KMS-11 (cell line): Measurements from ENCODE around the gene KRT36.

Experiments used
- H2AFZ ChIP-seq: fragments of 200-600 bp; sonication (generic); 2 replicates; pipeline ENCODE4 v1.6.1; 2016; ENCODE audit warnings: antibody characterized with exemption, mixed run types, low read depth
- H3K27ac ChIP-seq: fragments of 200-600 bp; sonication (generic); 2 replicates; pipeline ENCODE4 v1.6.1; 2016; ENCODE audit warnings: mild to moderate bottlenecking, mixed run types
- H3K27me3 ChIP-seq: fragments of 200-600 bp; sonication (generic); 2 replicates; pipeline ENCODE4 v1.6.1; 2017; ENCODE audit warnings: mild to moderate bottlenecking, low read depth, mixed run types, moderate library complexity; ENCODE audit not compliant: insufficient read depth
- H3K36me3 ChIP-seq: fragments of 200-600 bp; sonication (generic); 2 replicates; pipeline ENCODE4 v1.6.1; 2017; ENCODE audit warnings: mild to moderate bottlenecking, mixed run types; ENCODE audit not compliant: insufficient read depth
- H3K4me1 ChIP-seq: fragments of 200-600 bp; sonication (generic); 2 replicates; pipeline ENCODE4 v1.6.1; 2016; ENCODE audit warnings: mild to moderate bottlenecking, low read depth, mixed run types; ENCODE audit not compliant: poor library complexity, severe bottlenecking
- H3K4me2 ChIP-seq: fragments of 200-600 bp; sonication (generic); 2 replicates; pipeline ENCODE4 v1.7.0; 2016; ENCODE audit warnings: mild to moderate bottlenecking, mixed run types
- H3K4me3 ChIP-seq: fragments of 200-600 bp; sonication (generic); IDR thresholded peaks from 2 replicates; pipeline ENCODE4 v1.6.1; 2017; ENCODE audit warnings: low read depth, low read length, mixed read lengths; ENCODE audit not compliant: insufficient read depth
- H3K79me2 ChIP-seq: fragments of 200-600 bp; sonication (generic); 2 replicates; pipeline ENCODE4 v1.6.1; 2016; ENCODE audit warnings: low read depth, mixed run types; ENCODE audit not compliant: insufficient read depth
- H3K9ac ChIP-seq: fragments of 200-600 bp; sonication (generic); 2 replicates; pipeline ENCODE4 v1.6.1; 2016; ENCODE audit warnings: mild to moderate bottlenecking, mixed run types
- H4K20me1 ChIP-seq: fragments of 200-600 bp; sonication (generic); 2 replicates; pipeline ENCODE4 v1.6.1; 2016; ENCODE audit warnings: mild to moderate bottlenecking, mixed run types; ENCODE audit not compliant: insufficient read depth
- CTCF ChIP-seq: fragments of 200-600 bp; sonication (generic); conservative IDR thresholded peaks from 2 replicates; pipeline ENCODE4 v1.6.1; 2017; ENCODE audit warnings: low read depth, mild to moderate bottlenecking, antibody characterized with exemption, low read length, moderate library complexity, mixed read lengths

The KRT36 gene

GRCh38 chr17:41480581-41480980 lies 9.1 kb downstream of the KRT36 start:
- no peak overlapping the region for H3K27ac ChIP-seq
- H4K20me1 ChIP-seq = no peaks in the 10 kb centered on the region
- no peaks in the 10 kb centered on the region for H3K4me1 ChIP-seq
- H3K36me3 ChIP-seq = no peaks in the 10 kb centered on the region
- no peak for TF ChIP-seq CTCF
- H3K27me3 ChIP-seq = no peaks in the 10 kb centered on the region
- H3K9ac ChIP-seq = no peak overlapping the region
- H2AFZ ChIP-seq = no peak overlapping the region
- H3K79me2 ChIP-seq = no peaks in the 10 kb centered on the region
- no peak overlapping the region for H3K4me3 ChIP-seq
- no peak overlapping the region for H3K4me2 ChIP-seq

- H3K27me3 ChIP-seq = no peaks in the 10 kb centered on the region
- no peaks in the 10 kb centered on the region for H4K20me1 ChIP-seq
- no peaks in the 10 kb centered on the region for H3K4me1 ChIP-seq
- H3K9ac ChIP-seq = no peak overlapping the region
- H3K4me2 ChIP-seq = no peak overlapping the region
- H3K79me2 ChIP-seq = no peaks in the 10 kb centered on the region
- no peak overlapping the region for H3K27ac ChIP-seq
- no peaks in the 10 kb centered on the region for H3K36me3 ChIP-seq
- TF ChIP-seq CTCF = no peak
- no peak overlapping the region for H2AFZ ChIP-seq
- H3K4me3 ChIP-seq = no peak overlapping the region
Observed at GRCh38 chr17:41480136-41480535, 9.6 kb downstream of the KRT36 start.

GRCh38 chr17:41478237-41478636 lies 11.5 kb downstream of the KRT36 start:
- TF ChIP-seq CTCF = no peak
- Histone ChIP-seq H4K20me1 (no peaks in the 10 kb centered on the region), H3K27me3 (no peaks in the 10 kb centered on the region), H3K27ac (no peak overlapping the region), H3K9ac (no peak overlapping the region), H3K79me2 (no peaks in the 10 kb centered on the region), H3K4me1 (no peaks in the 10 kb centered on the region), H3K4me2 (no peak overlapping the region), H2AFZ (no peak overlapping the region), H3K36me3 (no peaks in the 10 kb centered on the region), H3K4me3 (no peak overlapping the region)

- H3K27ac ChIP-seq = no peak overlapping the region
- no peaks in the 10 kb centered on the region for H3K36me3 ChIP-seq
- no peaks in the 10 kb centered on the region for H3K4me1 ChIP-seq
- no peak overlapping the region for H3K4me2 ChIP-seq
- H3K4me3 ChIP-seq = no peak overlapping the region
- no peaks in the 10 kb centered on the region for H4K20me1 ChIP-seq
- H2AFZ ChIP-seq = no peak overlapping the region
- no peak overlapping the region for H3K9ac ChIP-seq
- H3K27me3 ChIP-seq = no peaks in the 10 kb centered on the region
- H3K79me2 ChIP-seq = no peaks in the 10 kb centered on the region
- no peak for TF ChIP-seq CTCF
Observed at GRCh38 chr17:41476866-41477815, 12.6 kb downstream of the KRT36 start.
